Hepatocyte (in vitro differentiated cells): ENCODE results near the gene CCDC83.

ENCODE experiments used
- EZH2 ChIP-seq: fragments of 200-600 bp; sonication (generic); IDR thresholded peaks from 2 replicates; pipeline ENCODE4 v1.6.1; 2016; ENCODE audit warnings: antibody characterized with exemption, mild to moderate bottlenecking, borderline replicate concordance
- EZH2phosphoT487 ChIP-seq: fragments of 200-600 bp; sonication (generic); IDR thresholded peaks from one replicate; pipeline ENCODE4 v1.6.1; 2018; ENCODE audit warnings: antibody characterized with exemption, mild to moderate bottlenecking, low read depth, moderate library complexity; ENCODE audit not compliant: unreplicated experiment, severe bottlenecking
- TF ChIP-seq, protein P1 (sequence below): fragments of 200-600 bp; sonication (generic); IDR thresholded peaks from 2 replicates; pipeline ENCODE4 v1.5.1; 2016; ENCODE audit warnings: antibody characterized with exemption, mild to moderate bottlenecking; ENCODE audit not compliant: poor library complexity

DNA sequence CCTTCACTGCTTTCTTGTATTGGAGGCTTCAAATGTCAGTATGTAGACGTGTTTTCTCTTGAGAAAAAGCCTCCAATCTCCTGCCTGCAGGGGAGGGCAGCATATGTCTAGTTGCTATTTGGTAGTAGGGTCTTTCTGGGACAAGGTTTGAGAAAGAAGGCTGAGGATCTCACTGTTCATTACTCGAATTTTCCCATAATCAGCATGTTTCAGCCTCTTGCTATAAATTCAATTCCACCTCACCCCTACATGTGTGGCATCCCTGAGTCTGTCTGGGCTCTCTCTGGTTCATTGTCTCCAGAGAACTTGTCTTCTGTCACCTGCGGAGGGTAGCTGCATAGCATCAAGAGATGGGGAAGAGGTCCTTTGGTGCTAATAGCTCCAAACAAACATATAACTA, 19.5 kb upstream of the CCDC83 start:
- TF ChIP-seq EZH2 = no peak
- TF ChIP-seq, protein P1, sequence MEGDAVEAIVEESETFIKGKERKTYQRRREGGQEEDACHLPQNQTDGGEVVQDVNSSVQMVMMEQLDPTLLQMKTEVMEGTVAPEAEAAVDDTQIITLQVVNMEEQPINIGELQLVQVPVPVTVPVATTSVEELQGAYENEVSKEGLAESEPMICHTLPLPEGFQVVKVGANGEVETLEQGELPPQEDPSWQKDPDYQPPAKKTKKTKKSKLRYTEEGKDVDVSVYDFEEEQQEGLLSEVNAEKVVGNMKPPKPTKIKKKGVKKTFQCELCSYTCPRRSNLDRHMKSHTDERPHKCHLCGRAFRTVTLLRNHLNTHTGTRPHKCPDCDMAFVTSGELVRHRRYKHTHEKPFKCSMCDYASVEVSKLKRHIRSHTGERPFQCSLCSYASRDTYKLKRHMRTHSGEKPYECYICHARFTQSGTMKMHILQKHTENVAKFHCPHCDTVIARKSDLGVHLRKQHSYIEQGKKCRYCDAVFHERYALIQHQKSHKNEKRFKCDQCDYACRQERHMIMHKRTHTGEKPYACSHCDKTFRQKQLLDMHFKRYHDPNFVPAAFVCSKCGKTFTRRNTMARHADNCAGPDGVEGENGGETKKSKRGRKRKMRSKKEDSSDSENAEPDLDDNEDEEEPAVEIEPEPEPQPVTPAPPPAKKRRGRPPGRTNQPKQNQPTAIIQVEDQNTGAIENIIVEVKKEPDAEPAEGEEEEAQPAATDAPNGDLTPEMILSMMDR = no peak
- TF ChIP-seq EZH2phosphoT487 = no peak
